K562 (cell line): Measurements from ENCODE around the gene AMIGO1. TPM values are rescaled to one million over a fixed set of nuclear protein-coding genes. Genes with fewer than 3 reads are reported as not detected.

Source experiments
- ATAC-seq: fragments of 200-7000 bp; cut with Tn5 transposase; 3 replicates; pipeline ENCODE4 v1.9.1; 2020; ENCODE audit warnings: moderate library complexity
- BruUV-seq: library from RNA; stranded (reverse); fragments of 400-500 nt; replicated peaks from 2 replicates; lab custom pipeline; 2021; lab: Mats Ljungman, UMichigan
- CTCF ChIA-PET: fragments of 300-600 bp; formaldehyde crosslinking; extraction: SDS; loops from one replicate; lab custom pipeline; 2021; ENCODE audit warnings: low intra/inter-chr PET ratio; lab: Yijun Ruan, JAX
- POLR2A ChIA-PET: fragments of 300-600, 350-650 bp; sonication (Branson Sonifier 250); formaldehyde crosslinking; extraction: SDS; loops from one replicate; lab custom pipeline; 2021; ENCODE audit warnings: antibody characterized with exemption, inconsistent platforms; lab: Yijun Ruan, JAX
- DNase-seq, 4 experiments: peaks; one replicate each; pipeline versions ENCODE4 v3.0.0 to v3.0.0-alpha.2; 2011 to 2018; ENCODE audit warnings: low spot score in 3 of 4, mixed read lengths in 3 of 4; ENCODE audit errors: extremely low read depth in 1 of 4
- FAIRE-seq: peaks from 2 replicates; lab custom pipeline; 2011; peaks lifted over from hg19 to GRCh38; lab: Jason Lieb, UNC
- H2AFZ ChIP-seq: 2 replicates; pipeline ENCODE4 v1.6.0; 2011; ENCODE audit warnings: low read depth, low read length, control low read depth, inconsistent platforms
- H3K27ac ChIP-seq: fragments of 200-600 bp; 3 replicates; pipeline ENCODE4 v1.8.0; 2011; ENCODE audit warnings: low read depth, mild to moderate bottlenecking, control low read depth, inconsistent platforms, low read length, moderate library complexity, mixed read lengths; ENCODE audit errors: extremely low read depth
- H3K27me3 ChIP-seq, 2 experiments: fragments of 300-600 bp in 1 of 2; 2 replicates in 1 of 2; 3 replicates in 1 of 2; pipeline versions ENCODE4 v1.6.0 to v1.8.0; 2011; ENCODE audit warnings: inconsistent platforms in 2 of 2, low read length in 2 of 2, mild to moderate bottlenecking in 1 of 2, mixed read lengths in 1 of 2, moderate library complexity in 1 of 2; ENCODE audit not compliant: control insufficient read depth in 2 of 2, insufficient read depth in 2 of 2
- H3K36me3 ChIP-seq: fragments of 300-600 bp; 3 replicates; pipeline ENCODE4 v1.8.0; 2011; ENCODE audit warnings: mild to moderate bottlenecking, low read length, inconsistent platforms; ENCODE audit not compliant: control insufficient read depth, insufficient read depth
- H3K4me1 ChIP-seq, 2 experiments: fragments of 200-600 bp in 1 of 2; replicated peaks in 1 of 2; 2 replicates in 1 of 2; 3 replicates in 1 of 2; pipeline versions ENCODE4 v1.5.1 to v1.8.0; 2011; ENCODE audit warnings: inconsistent platforms in 2 of 2, low read length in 2 of 2, mild to moderate bottlenecking in 1 of 2, mixed read lengths in 1 of 2, moderate library complexity in 1 of 2; ENCODE audit not compliant: control insufficient read depth in 2 of 2, insufficient read depth in 2 of 2
- H3K4me2 ChIP-seq: 2 replicates; pipeline ENCODE4 v1.6.1; 2011; ENCODE audit warnings: low read length, control low read depth, inconsistent platforms, mixed read lengths; ENCODE audit not compliant: insufficient read depth
- H3K4me3 ChIP-seq: fragments of 200-600 bp; sonication (generic), shearing (Covaris generic); 2 replicates; pipeline ENCODE4 v1.5.1; 2016; ENCODE audit warnings: control low read depth, inconsistent platforms
- H3K79me2 ChIP-seq: fragments of 200-600 bp; 3 replicates; pipeline ENCODE4 v1.8.0; 2011; ENCODE audit warnings: low read length, inconsistent platforms; ENCODE audit not compliant: control insufficient read depth, insufficient read depth
- H3K9ac ChIP-seq, 2 experiments: 2 replicates each; pipeline versions ENCODE4 v1.6.0 to v1.6.1; 2011; ENCODE audit warnings: low read depth in 2 of 2, low read length in 2 of 2, control low read depth in 1 of 2, inconsistent platforms in 1 of 2, mild to moderate bottlenecking in 1 of 2, mixed read lengths in 1 of 2; ENCODE audit not compliant: insufficient read depth in 1 of 2
- H3K9me1 ChIP-seq: one replicate; pipeline ENCODE4 v1.6.0; 2011; ENCODE audit warnings: inconsistent platforms, mild to moderate bottlenecking, low read length, moderate library complexity; ENCODE audit not compliant: control insufficient read depth, insufficient read depth
- H3K9me3 ChIP-seq: replicated peaks from 2 replicates; pipeline ENCODE4 v1.5.1; 2011; ENCODE audit warnings: low read depth, low read length, inconsistent platforms; ENCODE audit not compliant: control insufficient read depth, insufficient read depth
- H4K20me1 ChIP-seq: replicated peaks from 2 replicates; pipeline ENCODE4 v1.6.1; 2011; ENCODE audit warnings: low read length, inconsistent platforms, mixed read lengths; ENCODE audit not compliant: control insufficient read depth, insufficient read depth
- NEUROD1 ChIP-seq: fragments of 150-350 bp; IDR thresholded peaks from 2 replicates; pipeline ENCODE4 v1.6.1; 2014; ENCODE audit warnings: borderline replicate concordance, low read length, low read depth; ENCODE audit not compliant: partially characterized antibody
- NR4A1 ChIP-seq, 2 experiments: fragments of 250-450 bp in 1 of 2; fragments of 450-650 bp in 1 of 2; sonication (Bioruptor Pico) in 1 of 2; IDR thresholded peaks; 2 replicates each; pipeline versions ENCODE4 v1.4.0 to v1.6.1; 2016 to 2020; ENCODE audit warnings: mild to moderate bottlenecking in 2 of 2, missing compliant biosample characterization in 1 of 2, missing genetic modification characterization in 1 of 2, moderate library complexity in 1 of 2
- PHB ChIP-seq: fragments of 250-450 bp; sonication (Bioruptor Pico); IDR thresholded peaks from 2 replicates; pipeline ENCODE4 v1.5.0; 2021
- ZBTB2 ChIP-seq: fragments of 450-650 bp; IDR thresholded peaks from 2 replicates; pipeline ENCODE4 v1.6.1; 2016; ENCODE audit warnings: antibody characterized with exemption
- WGBS: fragments of 100-300 bp; shearing (Covaris generic); methylation state at CpG from one replicate; pipeline ENCODE4 v1.1.6; 2016; ENCODE audit warnings: low coverage, mixed read lengths; ENCODE audit not compliant: insufficient coverage; ENCODE audit errors: missing lambda C conversion rate; 5-methylcytosine and 5-hydroxymethylcytosine counted together
- in situ Hi-C: fragments of 300-500 bp; cut with MboI; formaldehyde crosslinking; loops from 4 replicates; pipeline ENCODE4 v1.15.0; 2018; ENCODE audit warnings: inconsistent platforms, mixed read lengths
- intact Hi-C: fragments of 100-400 bp; cut with micrococcal nuclease; formaldehyde crosslinking; loops from 2 replicates; pipeline ENCODE4 v1.14.2; 2022
- polyA plus RNA-seq, 8 experiments: library from polyadenylated mRNA; depleted of rRNA in 4 of 8; stranded (reverse) in 5 of 8; unstranded in 3 of 8; fragments of >200 nt; fragmentation: Nextera tagmentation in 2 of 8; fragmentation: Illumina TruSeq in 1 of 8; extraction: Ambion mirVana in 2 of 8; extraction: Trizol in 1 of 8; gene quantifications; 2 replicates each; pipeline versions ENCODE4 v1.2.1 to v1.2.3, GENCODE V29; 2011 to 2014; ENCODE audit warnings: inconsistent platforms in 1 of 8, missing spikeins in 1 of 8
- total RNA-seq, 7 experiments: library from RNA; depleted of rRNA in 6 of 7; stranded (reverse); fragments of >200 nt in 6 of 7; fragmentation: Illumina TruSeq in 2 of 7; extraction: Trizol in 2 of 7; gene quantifications; 2 replicates each; pipeline versions ENCODE4 v1.2.1 to v1.2.3, GENCODE V29; 2011 to 2021; ENCODE audit warnings: low replicate concordance in 1 of 7
- TF ChIP-seq, protein P1 (sequence below): fragments of 450-650 bp; IDR thresholded peaks from 2 replicates; pipeline ENCODE4 v1.6.1; 2016; ENCODE audit warnings: low read depth

The AMIGO1 gene
- total and polyA plus RNA-seq, 9 of the 15 experiments (the other 6 are each of a cell fraction or from before 2014, with no cell fraction given), result 0.24 to 1.0 (median 0.54) TPM

DNA sequence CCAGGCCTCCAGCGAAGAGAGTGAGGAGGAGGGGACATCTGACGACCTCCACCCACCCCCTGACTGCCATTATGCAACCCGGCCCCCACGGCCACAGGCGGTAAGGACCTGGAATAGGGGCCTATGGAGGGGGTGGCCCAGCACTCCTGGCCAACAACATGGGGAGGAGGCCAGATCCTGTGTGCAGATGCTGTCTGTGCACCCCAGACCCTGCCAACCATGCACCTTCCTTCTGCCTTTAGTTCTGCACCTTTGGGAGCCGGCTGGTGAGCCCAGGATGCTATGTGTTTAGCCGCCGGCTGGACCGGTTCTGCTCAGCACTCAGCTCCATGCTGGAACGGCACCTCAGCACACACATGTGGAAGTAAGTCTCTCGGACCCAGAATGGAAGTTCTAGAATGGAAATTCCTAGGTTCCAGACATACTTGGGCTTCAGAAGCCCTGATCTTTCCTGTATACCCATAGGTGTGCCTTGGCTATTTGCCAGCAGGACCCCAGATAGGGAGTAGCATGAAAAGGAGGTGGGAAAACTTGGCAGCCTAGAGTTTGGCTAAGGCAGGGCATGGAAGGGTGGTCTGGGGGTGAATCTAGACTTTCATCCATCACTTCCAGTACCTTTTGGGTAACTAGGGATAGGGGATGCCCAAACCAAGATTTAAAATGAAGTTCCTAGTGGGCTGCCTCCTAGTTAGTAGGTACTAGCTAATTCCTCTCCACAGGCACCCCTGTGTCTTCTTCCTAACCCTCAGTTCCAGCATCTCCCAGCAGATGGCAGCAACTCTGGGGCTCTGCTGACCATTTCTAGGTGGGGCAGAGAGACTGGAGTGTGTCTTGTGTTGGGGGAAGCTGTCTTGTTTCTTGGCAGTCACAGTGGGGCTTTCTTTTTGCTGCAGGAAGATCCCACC is 19.2 kb downstream of the AMIGO1 start (continued):
- TF ChIP-seq NEUROD1, result peak; percentile 25

DNA sequence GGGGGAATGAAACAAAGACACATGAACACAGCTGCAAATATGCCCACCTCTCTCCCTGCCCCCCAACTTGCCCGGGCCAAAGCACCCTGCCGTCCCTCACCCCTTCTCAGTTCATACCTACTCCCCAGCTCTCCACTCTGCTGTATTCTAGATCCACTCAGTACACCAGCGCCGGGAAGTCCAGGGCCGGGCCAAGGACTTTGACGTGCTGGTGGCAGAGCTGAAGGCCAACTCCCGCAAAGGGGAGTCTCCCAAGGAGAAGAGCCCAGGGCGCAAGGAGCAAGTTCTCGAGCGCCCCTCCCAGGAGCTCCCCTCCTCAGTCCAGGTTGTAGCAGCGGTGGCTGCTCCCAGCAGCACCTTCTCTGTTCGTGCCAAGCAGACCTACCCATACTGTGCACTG is 20.8 kb downstream of the AMIGO1 start:
- Histone ChIP-seq H3K9me1 (no peaks in the 10 kb centered on the region), H4K20me1 (no peaks in the 10 kb centered on the region), H3K4me1 (peaks cover 16 to 26% of the 10 kb centered on the region in 2 experiments; a peak in 4 of 5 replicates), H3K79me2 (peaks cover 9% of the 10 kb centered on the region; the same call in 2 of the 3 replicates), H3K27ac (no peak overlapping the region), H2AFZ (no peak overlapping the region), H3K4me2 (no peak overlapping the region), H3K9me3 (no peaks in the 10 kb centered on the region), H3K4me3 (no peak overlapping the region), H3K27me3 (no peaks in the 10 kb centered on the region), H3K9ac (no peak overlapping the region), H3K36me3 (peaks cover 56% of the 10 kb centered on the region; the same call in 2 of the 3 replicates)
- DNase-seq (no peak), FAIRE-seq (no peak), ATAC-seq (no peak)
- POLR2A ChIA-PET, result interaction anchor here (0.6 to 1.5 kb wide), 4 partner anchors 20 to 546 kb away, joined by 3 to 4 read pairs (median 4); partner anchors contain the start of genes SARS1 and STRIP1
- WGBS, result 80% methylated on average over 12 of the region's 12 CpGs
- in situ Hi-C loops, result no loop called here
- CTCF ChIA-PET, result no interaction called here
- intact Hi-C loops, result no loop called here
- no TSS peak for BruUV-seq
- 0 out of 2 replicates have a peak, but pooled peaks have one; percentile 17 for TF ChIP-seq PHB (CRISPR knock-in tag)
- TF ChIP-seq, protein P1, sequence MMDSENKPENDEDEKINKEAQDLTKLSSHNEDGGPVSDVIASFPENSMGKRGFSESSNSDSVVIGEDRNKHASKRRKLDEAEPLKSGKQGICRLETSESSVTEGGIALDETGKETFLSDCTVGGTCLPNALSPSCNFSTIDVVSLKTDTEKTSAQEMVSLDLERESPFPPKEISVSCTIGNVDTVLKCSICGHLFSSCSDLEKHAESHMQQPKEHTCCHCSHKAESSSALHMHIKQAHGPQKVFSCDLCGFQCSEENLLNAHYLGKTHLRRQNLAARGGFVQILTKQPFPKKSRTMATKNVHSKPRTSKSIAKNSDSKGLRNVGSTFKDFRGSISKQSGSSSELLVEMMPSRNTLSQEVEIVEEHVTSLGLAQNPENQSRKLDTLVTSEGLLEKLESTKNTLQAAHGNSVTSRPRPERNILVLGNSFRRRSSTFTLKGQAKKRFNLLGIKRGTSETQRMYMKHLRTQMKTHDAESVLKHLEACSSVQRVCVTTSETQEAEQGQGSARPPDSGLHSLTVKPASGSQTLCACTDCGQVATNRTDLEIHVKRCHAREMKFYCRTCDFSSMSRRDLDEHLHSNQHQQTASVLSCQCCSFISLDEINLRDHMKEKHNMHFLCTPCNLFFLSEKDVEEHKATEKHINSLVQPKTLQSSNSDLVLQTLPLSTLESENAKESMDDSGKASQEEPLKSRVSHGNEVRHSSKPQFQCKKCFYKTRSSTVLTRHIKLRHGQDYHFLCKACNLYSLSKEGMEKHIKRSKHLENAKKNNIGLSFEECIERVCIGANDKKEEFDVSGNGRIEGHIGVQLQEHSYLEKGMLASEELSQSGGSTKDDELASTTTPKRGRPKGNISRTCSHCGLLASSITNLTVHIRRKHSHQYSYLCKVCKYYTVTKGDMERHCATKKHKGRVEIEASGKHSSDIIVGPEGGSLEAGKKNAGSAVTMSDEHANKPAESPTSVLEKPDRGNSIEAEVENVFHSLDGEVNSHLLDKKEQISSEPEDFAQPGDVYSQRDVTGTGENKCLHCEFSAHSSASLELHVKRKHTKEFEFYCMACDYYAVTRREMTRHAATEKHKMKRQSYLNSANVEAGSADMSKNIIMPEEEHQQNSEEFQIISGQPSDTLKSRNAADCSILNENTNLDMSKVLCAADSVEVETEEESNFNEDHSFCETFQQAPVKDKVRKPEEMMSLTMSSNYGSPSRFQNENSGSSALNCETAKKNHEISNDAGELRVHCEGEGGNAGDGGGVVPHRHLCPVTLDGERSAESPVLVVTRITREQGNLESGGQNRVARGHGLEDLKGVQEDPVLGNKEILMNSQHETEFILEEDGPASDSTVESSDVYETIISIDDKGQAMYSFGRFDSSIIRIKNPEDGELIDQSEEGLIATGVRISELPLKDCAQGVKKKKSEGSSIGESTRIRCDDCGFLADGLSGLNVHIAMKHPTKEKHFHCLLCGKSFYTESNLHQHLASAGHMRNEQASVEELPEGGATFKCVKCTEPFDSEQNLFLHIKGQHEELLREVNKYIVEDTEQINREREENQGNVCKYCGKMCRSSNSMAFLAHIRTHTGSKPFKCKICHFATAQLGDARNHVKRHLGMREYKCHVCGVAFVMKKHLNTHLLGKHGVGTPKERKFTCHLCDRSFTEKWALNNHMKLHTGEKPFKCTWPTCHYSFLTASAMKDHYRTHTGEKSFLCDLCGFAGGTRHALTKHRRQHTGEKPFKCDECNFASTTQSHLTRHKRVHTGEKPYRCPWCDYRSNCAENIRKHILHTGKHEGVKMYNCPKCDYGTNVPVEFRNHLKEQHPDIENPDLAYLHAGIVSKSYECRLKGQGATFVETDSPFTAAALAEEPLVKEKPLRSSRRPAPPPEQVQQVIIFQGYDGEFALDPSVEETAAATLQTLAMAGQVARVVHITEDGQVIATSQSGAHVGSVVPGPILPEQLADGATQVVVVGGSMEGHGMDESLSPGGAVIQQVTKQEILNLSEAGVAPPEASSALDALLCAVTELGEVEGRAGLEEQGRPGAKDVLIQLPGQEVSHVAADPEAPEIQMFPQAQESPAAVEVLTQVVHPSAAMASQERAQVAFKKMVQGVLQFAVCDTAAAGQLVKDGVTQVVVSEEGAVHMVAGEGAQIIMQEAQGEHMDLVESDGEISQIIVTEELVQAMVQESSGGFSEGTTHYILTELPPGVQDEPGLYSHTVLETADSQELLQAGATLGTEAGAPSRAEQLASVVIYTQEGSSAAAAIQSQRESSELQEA, result no peak
- TF ChIP-seq ZBTB2, result no peak
- TF ChIP-seq NR4A1 (CRISPR knock-in tag; IDR thresholded peaks at IDR 0.05), result no peak
- TF ChIP-seq NR4A1 (tag; IDR thresholded peaks at IDR 0.05), result no peak
